B cell (primary cell): ENCODE measurements around the gene AFG1L. TPM values are rescaled to one million over a fixed set of nuclear protein-coding genes. Genes with fewer than 3 reads are reported as not detected.
"Not testable (repeated sequence)": the region's sequence is repeated elsewhere in the genome, so short reads cannot be mapped to it uniquely, and the experiment has no call there.

ENCODE experiments used
- ATAC-seq: fragments of 200-7000 bp; cut with Tn5 transposase; one replicate; pipeline ENCODE4 v1.10.0; 2021; ENCODE audit warnings: low read depth, mild to moderate bottlenecking, moderate number of reproducible peaks, moderate library complexity
- CTCF ChIA-PET: fragments of 350-600 bp; sonication (Branson Sonifier 250); formaldehyde crosslinking; loops from one replicate; lab custom pipeline; 2021; ENCODE audit warnings: antibody characterized with exemption, inconsistent platforms; lab: Charles Lee
- POLR2A ChIA-PET: fragments of 350-600 bp; sonication (Branson Sonifier 250); formaldehyde crosslinking; loops from one replicate; lab custom pipeline; 2021; ENCODE audit warnings: antibody characterized with exemption; lab: Charles Lee
- DNase-seq: peaks from one replicate; pipeline ENCODE4 v3.0.0; 2013
- H2AFZ ChIP-seq: 2 replicates; pipeline ENCODE4 v1.6.1; 2012; ENCODE audit warnings: mild to moderate bottlenecking, low read depth, low read length; ENCODE audit not compliant: insufficient read depth, poor library complexity, severe bottlenecking
- H3K27ac ChIP-seq, 2 donors: 1 replicate in 1 of 2; 2 replicates in 1 of 2; pipeline ENCODE4 v1.5.1; 2012 to 2013; ENCODE audit warnings: low read length in 2 of 2, mild to moderate bottlenecking in 2 of 2, moderate library complexity in 1 of 2
- H3K27me3 ChIP-seq, 4 experiments: fragments of 200-600 bp in 1 of 4; sonication (generic) in 1 of 4; replicated peaks in 1 of 4; 1 replicate in 2 of 4; 2 replicates in 2 of 4; pipeline versions ENCODE4 v1.6.1 to v1.7.0; 2013 to 2016; ENCODE audit warnings: low read length in 3 of 4, mild to moderate bottlenecking in 2 of 4, mixed read lengths in 1 of 4, moderate library complexity in 1 of 4; ENCODE audit not compliant: insufficient read depth in 4 of 4, control insufficient read depth in 3 of 4; ENCODE audit errors: control extremely low read depth in 1 of 4
- H3K36me3 ChIP-seq, 2 experiments: replicated peaks in 1 of 2; 1 replicate in 1 of 2; 2 replicates in 1 of 2; pipeline versions ENCODE4 v1.6.1 to v1.7.1; 2013; ENCODE audit warnings: low read length in 1 of 2; ENCODE audit not compliant: insufficient read depth in 2 of 2, control insufficient read depth in 1 of 2; ENCODE audit errors: control extremely low read depth in 1 of 2, extremely low read depth in 1 of 2
- H3K4me1 ChIP-seq, 2 donors: fragments of 200-600 bp in 1 of 2; sonication (generic) in 1 of 2; 1 replicate in 1 of 2; 2 replicates in 1 of 2; pipeline versions ENCODE4 v1.5.1 to v1.6.1; 2013 to 2017; ENCODE audit warnings: low read length in 2 of 2; ENCODE audit not compliant: control insufficient read depth in 2 of 2, insufficient read depth in 2 of 2
- H3K4me2 ChIP-seq: replicated peaks from 2 replicates; pipeline ENCODE3; 2012; ENCODE audit warnings: mild to moderate bottlenecking, low read depth, low read length; ENCODE audit not compliant: poor library complexity, severe bottlenecking
- H3K4me3 ChIP-seq, 5 experiments: fragments of 200-600 bp in 1 of 5; sonication (generic) in 1 of 5; 1 replicate in 3 of 5; 2 replicates in 2 of 5; pipeline versions ENCODE4 v1.5.1 to v1.7.0; 2011 to 2016; ENCODE audit warnings: low read length in 4 of 5, mild to moderate bottlenecking in 4 of 5, low read depth in 2 of 5, control low read depth in 1 of 5, moderate library complexity in 1 of 5; ENCODE audit not compliant: insufficient read depth in 1 of 5; ENCODE audit errors: control extremely low read depth in 1 of 5, extremely low read depth in 1 of 5
- H3K79me2 ChIP-seq: fragments of 200-600 bp; sonication (generic); one replicate; pipeline ENCODE4 v1.6.0; 2016; ENCODE audit warnings: low read length; ENCODE audit not compliant: control insufficient read depth, insufficient read depth
- H3K9ac ChIP-seq: fragments of 200-600 bp; sonication (generic); 2 replicates; pipeline ENCODE4 v1.6.1; 2017; ENCODE audit warnings: mild to moderate bottlenecking, low read length, moderate library complexity
- H3K9me3 ChIP-seq, 3 donors: one replicate each; pipeline versions ENCODE4 v1.6.1 to v1.7.1; 2013; ENCODE audit warnings: low read length in 2 of 3; ENCODE audit not compliant: control insufficient read depth in 2 of 3, insufficient read depth in 1 of 3; ENCODE audit errors: control extremely low read depth in 1 of 3
- H4K20me1 ChIP-seq: 2 replicates; pipeline ENCODE4 v1.6.0; 2012; ENCODE audit warnings: mild to moderate bottlenecking, low read length; ENCODE audit not compliant: insufficient read depth, control insufficient read depth, poor library complexity, severe bottlenecking
- H3K27ac Mint-ChIP-seq: one replicate; pipeline ENCODE4 v1.8.0; 2021; ENCODE audit warnings: mixed read lengths
- H3K27me3 Mint-ChIP-seq: one replicate; pipeline ENCODE4 v1.8.0; 2021; ENCODE audit warnings: mixed read lengths
- H3K4me1 Mint-ChIP-seq: one replicate; pipeline ENCODE4 v1.8.0; 2021; ENCODE audit warnings: mixed read lengths
- H3K4me3 Mint-ChIP-seq: one replicate; pipeline ENCODE4 v1.8.0; 2021; ENCODE audit warnings: mixed read lengths
- H3K9me3 Mint-ChIP-seq: one replicate; pipeline ENCODE4 v1.8.0; 2022; ENCODE audit warnings: mixed read lengths; ENCODE audit not compliant: insufficient read depth
- CTCF ChIP-seq: fragments of 200-600 bp; IDR thresholded peaks from one replicate; pipeline ENCODE4 v1.8.0; 2022; ENCODE audit warnings: antibody characterized with exemption, mild to moderate bottlenecking
- EZH2 ChIP-seq: IDR thresholded peaks from 2 replicates; pipeline ENCODE4 v1.6.1; 2012; ENCODE audit warnings: borderline replicate concordance, low read depth, mild to moderate bottlenecking, moderate library complexity, low read length; ENCODE audit not compliant: insufficient read depth, poor library complexity, severe bottlenecking
- WGBS: methylation state at CpG from one replicate; pipeline ENCODE4 v1.1.5; 2013; ENCODE audit warnings: missing lambda C conversion rate; ENCODE audit not compliant: insufficient coverage; 5-methylcytosine and 5-hydroxymethylcytosine counted together
- intact Hi-C: fragments of 100-400 bp; cut with micrococcal nuclease; formaldehyde crosslinking; loops from one replicate; pipeline ENCODE4 v1.10.0; 2022
- polyA plus RNA-seq: library from polyadenylated mRNA; depleted of rRNA; stranded (reverse); fragments of >200 nt; gene quantifications from 2 replicates; pipeline ENCODE4 v1.2.3, GENCODE V29; 2012
- total RNA-seq, 2 donors: library from RNA; stranded (reverse); fragments of 120-200 nt in 1 of 2; gene quantifications; 1 replicate in 1 of 2; 2 replicates in 1 of 2; pipeline versions ENCODE4 v1.2.3 to v1.2.4, GENCODE V29; 2013 to 2022

Gene AFG1L
- total and polyA plus RNA-seq, 2 donors (not counting 1 experiment from before 2014, with no cell fraction given) = 1.8 to 14.2 TPM

GRCh38 chr6:108408861-108409260 lies 114.0 kb downstream of the AFG1L start:
- no peaks in the 10 kb centered on the region for H3K4me1 Mint-ChIP-seq
- no CpG with 5 or more reads among the region's 3 CpGs for WGBS

GRCh38 chr6:108416047-108416833 lies 121.4 kb downstream of the AFG1L start:
- H3K4me1 Mint-ChIP-seq, H3K9ac ChIP-seq, H3K27me3 Mint-ChIP-seq, POLR2A ChIA-PET, H3K9me3 ChIP-seq, H3K4me1 ChIP-seq, H3K79me2 ChIP-seq, H3K36me3 ChIP-seq, H3K27ac ChIP-seq, H3K4me3 Mint-ChIP-seq, H4K20me1 ChIP-seq, H3K27ac Mint-ChIP-seq, H3K27me3 ChIP-seq, CTCF ChIA-PET, H3K4me3 ChIP-seq, H2AFZ ChIP-seq, H3K9me3 Mint-ChIP-seq, DNase-seq, ATAC-seq, H3K4me2 ChIP-seq: not testable (repeated sequence)
- intact Hi-C loops = loop anchor here (10.0 kb wide), 1 partner anchor 51 kb away; no protein-coding TSS in a partner anchor
- WGBS = no CpG with 5 or more reads among the region's 5 CpGs

More at GRCh38 chr6:108408861-108409260, 114.0 kb downstream of the AFG1L start:
- H3K4me3 ChIP-seq = no peak overlapping the region
- no peak overlapping the region for H3K27ac ChIP-seq
- no peaks in the 10 kb centered on the region for H3K27me3 ChIP-seq
- H2AFZ ChIP-seq = no peak overlapping the region
- peaks cover 0 to 2% of the 10 kb centered on the region in 2 experiments for H3K36me3 ChIP-seq
- peaks cover 0 to 17% (median 4%) of the 10 kb centered on the region in 3 donors for H3K9me3 ChIP-seq
- DNase-seq = no peak
- H3K4me1 ChIP-seq = no peaks in the 10 kb centered on the region
- CTCF ChIA-PET = no interaction called here
- no peaks in the 10 kb centered on the region for H4K20me1 ChIP-seq
- H3K79me2 ChIP-seq = no peaks in the 10 kb centered on the region
- Mint-ChIP-seq H3K9me3 (peaks cover 7% of the 10 kb centered on the region), H3K27me3 (no peaks in the 10 kb centered on the region), H3K27ac (no peak overlapping the region), H3K4me3 (no peak overlapping the region)
- intact Hi-C loops = no loop called here
- H3K4me2 ChIP-seq = no peak overlapping the region
- POLR2A ChIA-PET = no interaction called here
- H3K9ac ChIP-seq = no peak overlapping the region
- no peak for ATAC-seq
- TF ChIP-seq CTCF (no peak), EZH2 (no peak)
